PC-9 (cell line): Measurements from ENCODE around the gene C19orf25.

ENCODE experiments used
- EZH2 ChIP-seq: fragments of 200-600 bp; sonication (generic); IDR thresholded peaks from 2 replicates; pipeline ENCODE4 v1.8.0; 2017; ENCODE audit warnings: antibody characterized with exemption, low read depth
- TF ChIP-seq, protein P1 (sequence below): fragments of 200-600 bp; sonication (generic); conservative IDR thresholded peaks from 2 replicates; pipeline ENCODE4 v1.6.1; 2017; ENCODE audit warnings: mixed run types, antibody characterized with exemption, mild to moderate bottlenecking, moderate library complexity

DNA sequence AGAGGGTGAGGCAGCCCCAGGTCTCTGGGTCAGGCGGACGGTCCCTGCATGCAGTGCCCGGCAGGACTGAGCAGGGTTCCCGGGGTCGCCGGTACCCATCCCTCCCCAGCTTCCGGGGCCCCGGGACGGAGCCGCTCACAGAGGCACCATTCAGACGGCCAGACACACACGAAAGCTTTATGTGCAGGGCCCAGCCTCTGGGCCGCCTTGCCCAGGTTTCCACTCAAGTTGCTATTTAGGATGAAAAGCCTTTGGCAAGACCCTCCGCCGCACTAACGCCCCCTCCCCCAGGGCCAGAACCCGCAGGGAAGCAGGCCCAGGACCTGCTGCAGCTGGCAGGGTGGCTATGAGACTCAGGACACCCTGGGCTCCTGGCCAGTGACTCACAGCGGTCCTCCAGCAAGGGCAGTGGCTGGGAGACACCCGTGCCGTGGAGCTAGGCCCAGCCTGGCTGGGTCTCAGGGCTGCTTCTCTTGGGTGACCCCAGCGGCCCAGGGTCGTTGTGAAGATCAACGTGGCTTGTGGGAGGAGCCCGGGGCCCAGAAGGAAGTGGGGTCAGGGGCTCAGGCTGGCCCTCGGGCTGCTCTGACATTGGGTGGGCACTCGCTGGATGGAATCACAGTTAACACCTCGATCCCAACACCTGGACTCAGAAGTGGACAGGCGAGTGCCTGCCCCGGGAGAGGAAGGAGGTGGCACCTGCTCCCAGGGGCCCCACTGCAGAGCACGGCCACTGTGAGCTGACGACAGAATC, 4.8 kb downstream of the C19orf25 start:
- TF ChIP-seq, protein P1, sequence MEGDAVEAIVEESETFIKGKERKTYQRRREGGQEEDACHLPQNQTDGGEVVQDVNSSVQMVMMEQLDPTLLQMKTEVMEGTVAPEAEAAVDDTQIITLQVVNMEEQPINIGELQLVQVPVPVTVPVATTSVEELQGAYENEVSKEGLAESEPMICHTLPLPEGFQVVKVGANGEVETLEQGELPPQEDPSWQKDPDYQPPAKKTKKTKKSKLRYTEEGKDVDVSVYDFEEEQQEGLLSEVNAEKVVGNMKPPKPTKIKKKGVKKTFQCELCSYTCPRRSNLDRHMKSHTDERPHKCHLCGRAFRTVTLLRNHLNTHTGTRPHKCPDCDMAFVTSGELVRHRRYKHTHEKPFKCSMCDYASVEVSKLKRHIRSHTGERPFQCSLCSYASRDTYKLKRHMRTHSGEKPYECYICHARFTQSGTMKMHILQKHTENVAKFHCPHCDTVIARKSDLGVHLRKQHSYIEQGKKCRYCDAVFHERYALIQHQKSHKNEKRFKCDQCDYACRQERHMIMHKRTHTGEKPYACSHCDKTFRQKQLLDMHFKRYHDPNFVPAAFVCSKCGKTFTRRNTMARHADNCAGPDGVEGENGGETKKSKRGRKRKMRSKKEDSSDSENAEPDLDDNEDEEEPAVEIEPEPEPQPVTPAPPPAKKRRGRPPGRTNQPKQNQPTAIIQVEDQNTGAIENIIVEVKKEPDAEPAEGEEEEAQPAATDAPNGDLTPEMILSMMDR, result no peak
- no peak for TF ChIP-seq EZH2
